Fibroblast of peridontal ligament (primary cell): ENCODE data around the gene RSPO4.
A peak's percentile ranks its signal among the peaks of the same experiment; 100 is the strongest.

ENCODE experiments used
- DNase-seq: peaks from one replicate; pipeline ENCODE4 v3.0.0-alpha.2; 2010; ENCODE audit errors: extremely low read depth

RSPO4 gene

GRCh38 chr20:942611-943010 lies 59.5 kb downstream of the RSPO4 start:
- DNase-seq, result no peak

- DNase-seq, result no peak
These were observed 61.2 kb downstream of the RSPO4 start for GRCh38 chr20:940926-941325.

- DNase-seq, result no peak
These were observed 62.5 kb downstream of the RSPO4 start for GRCh38 chr20:939606-940005.

- DNase-seq, result no peak
These were observed 67.8 kb downstream of the RSPO4 start for GRCh38 chr20:934186-934840.

GRCh38 chr20:933029-933428 lies 69.1 kb downstream of the RSPO4 start:
- no peak for DNase-seq

GRCh38 chr20:931401-931800 lies 70.7 kb downstream of the RSPO4 start:
- no peak for DNase-seq

- no peak for DNase-seq
These were observed 75.4 kb downstream of the RSPO4 start for GRCh38 chr20:926670-927069.

- no peak for DNase-seq
These were observed 76.6 kb downstream of the RSPO4 start for GRCh38 chr20:925516-925915.

- no peak for DNase-seq
These were observed 77.5 kb downstream of the RSPO4 start for GRCh38 chr20:924639-925038.

- no peak for DNase-seq
These were observed 79.3 kb downstream of the RSPO4 start for GRCh38 chr20:922781-923180.

GRCh38 chr20:921068-921467 lies 81.0 kb downstream of the RSPO4 start:
- no peak for DNase-seq

- peak; percentile 9 for DNase-seq
These were observed 81.8 kb downstream of the RSPO4 start for GRCh38 chr20:920311-920710.

GRCh38 chr20:919491-919916 lies 82.6 kb downstream of the RSPO4 start:
- no peak for DNase-seq

GRCh38 chr20:917416-917815 lies 84.7 kb downstream of the RSPO4 start:
- DNase-seq, result no peak

GRCh38 chr20:916825-917224 lies 85.3 kb downstream of the RSPO4 start:
- no peak for DNase-seq

- no peak for DNase-seq
These were observed 85.8 kb downstream of the RSPO4 start, which contains the start of gene ANGPT4 for GRCh38 chr20:916125-916799. TSS of gene ANGPT4 (minus strand) at chr20:916334. CDS start at chr20:916214, 120 bp downstream.

- DNase-seq, result peak; percentile 22
These were observed 87.2 kb downstream of the RSPO4 start for GRCh38 chr20:914727-915498.

- DNase-seq, result no peak
These were observed 88.7 kb downstream of the RSPO4 start for GRCh38 chr20:913306-913849.

- DNase-seq, result no peak
These were observed 90.1 kb downstream of the RSPO4 start for GRCh38 chr20:911882-912600.

GRCh38 chr20:910870-911770 lies 91.0 kb downstream of the RSPO4 start:
- peak; percentile 92 for DNase-seq
